NCI-H526 treated with DMSO at 0.1 percent for 48 hours (cell line): ENCODE data around the gene CERK.

Source experiments
- DNase-seq: peaks from one replicate; lab custom pipeline; 2025; lab: John Stamatoyannopoulos, UW

The CERK gene

GRCh38 chr22:46699091-46699490 lies 39.0 kb downstream of the CERK start:
- DNase-seq, result no peak

GRCh38 chr22:46697811-46698515 lies 40.1 kb downstream of the CERK start:
- DNase-seq, result no peak

- DNase-seq, result no peak
Observed at GRCh38 chr22:46696614-46697013, 41.4 kb downstream of the CERK start.

GRCh38 chr22:46696229-46696518 lies 41.9 kb downstream of the CERK start:
- DNase-seq, result no peak

GRCh38 chr22:46695346-46696228 lies 42.5 kb downstream of the CERK start:
- no peak for DNase-seq

- DNase-seq, result no peak
Observed at GRCh38 chr22:46694416-46695170, 43.5 kb downstream of the CERK start.

- no peak for DNase-seq
Observed at GRCh38 chr22:46693634-46694415, 44.2 kb downstream of the CERK start.

GRCh38 chr22:46691571-46691970 lies 46.5 kb downstream of the CERK start:
- no peak for DNase-seq

GRCh38 chr22:46690146-46690545 lies 47.9 kb downstream of the CERK start:
- DNase-seq, result no peak

GRCh38 chr22:46688949-46689348 lies 49.1 kb downstream of the CERK start:
- no peak for DNase-seq

- DNase-seq, result no peak
Observed at GRCh38 chr22:46687460-46687859, 50.6 kb downstream of the CERK start.

GRCh38 chr22:46687048-46687444 lies 51.0 kb downstream of the CERK start:
- DNase-seq, result no peak

- no peak for DNase-seq
Observed at GRCh38 chr22:46686221-46687047, 51.6 kb downstream of the CERK start.

GRCh38 chr22:46684706-46685105 lies 53.3 kb downstream of the CERK start:
- DNase-seq, result no peak

GRCh38 chr22:46682011-46682731 lies 55.9 kb downstream of the CERK start:
- no peak for DNase-seq

- DNase-seq, result no peak
Observed at GRCh38 chr22:46681010-46681409, 57.0 kb downstream of the CERK start.

GRCh38 chr22:46679706-46680269 lies 58.3 kb downstream of the CERK start:
- DNase-seq, result no peak

- no peak for DNase-seq
Observed at GRCh38 chr22:46678785-46679700, 59.0 kb downstream of the CERK start.
